Neutrophil (primary cell): ENCODE data around the gene RAB30.

Experiments used
- H3K27ac ChIP-seq: fragments of 200-600 bp; sonication (generic); 2 replicates; pipeline ENCODE4 v1.5.1; 2016; ENCODE audit warnings: mild to moderate bottlenecking, moderate library complexity
- H3K27me3 ChIP-seq: fragments of 200-600 bp; sonication (generic); 2 replicates; pipeline ENCODE4 v1.6.0; 2016; ENCODE audit warnings: mild to moderate bottlenecking
- H3K36me3 ChIP-seq: fragments of 200-600 bp; sonication (generic); 2 replicates; pipeline ENCODE4 v1.5.1; 2017
- H3K4me1 ChIP-seq, 2 experiments: fragments of 200-600 bp in 1 of 2; sonication (generic) in 1 of 2; 1 replicate in 1 of 2; 2 replicates in 1 of 2; pipeline versions ENCODE4 v1.5.1 to v1.6.1; 2013 to 2016; ENCODE audit warnings: low read depth in 1 of 2, low read length in 1 of 2, mild to moderate bottlenecking in 1 of 2, moderate library complexity in 1 of 2; ENCODE audit not compliant: control insufficient read depth in 1 of 2, insufficient read depth in 1 of 2
- H3K4me3 ChIP-seq, 2 experiments: fragments of 200-600 bp in 1 of 2; sonication (generic) in 1 of 2; 1 replicate in 1 of 2; 2 replicates in 1 of 2; pipeline ENCODE4 v1.5.1; 2013 to 2016; ENCODE audit warnings: low read depth in 1 of 2, low read length in 1 of 2, mild to moderate bottlenecking in 1 of 2, moderate library complexity in 1 of 2
- H3K9me3 ChIP-seq: fragments of 200-600 bp; sonication (generic); 2 replicates; pipeline ENCODE4 v1.5.1; 2016
- TF ChIP-seq, protein P1 (sequence below): fragments of 200-600 bp; sonication (generic); IDR thresholded peaks from 2 replicates; pipeline ENCODE4 v1.5.1; 2016; ENCODE audit warnings: antibody characterized with exemption

The RAB30 gene

DNA sequence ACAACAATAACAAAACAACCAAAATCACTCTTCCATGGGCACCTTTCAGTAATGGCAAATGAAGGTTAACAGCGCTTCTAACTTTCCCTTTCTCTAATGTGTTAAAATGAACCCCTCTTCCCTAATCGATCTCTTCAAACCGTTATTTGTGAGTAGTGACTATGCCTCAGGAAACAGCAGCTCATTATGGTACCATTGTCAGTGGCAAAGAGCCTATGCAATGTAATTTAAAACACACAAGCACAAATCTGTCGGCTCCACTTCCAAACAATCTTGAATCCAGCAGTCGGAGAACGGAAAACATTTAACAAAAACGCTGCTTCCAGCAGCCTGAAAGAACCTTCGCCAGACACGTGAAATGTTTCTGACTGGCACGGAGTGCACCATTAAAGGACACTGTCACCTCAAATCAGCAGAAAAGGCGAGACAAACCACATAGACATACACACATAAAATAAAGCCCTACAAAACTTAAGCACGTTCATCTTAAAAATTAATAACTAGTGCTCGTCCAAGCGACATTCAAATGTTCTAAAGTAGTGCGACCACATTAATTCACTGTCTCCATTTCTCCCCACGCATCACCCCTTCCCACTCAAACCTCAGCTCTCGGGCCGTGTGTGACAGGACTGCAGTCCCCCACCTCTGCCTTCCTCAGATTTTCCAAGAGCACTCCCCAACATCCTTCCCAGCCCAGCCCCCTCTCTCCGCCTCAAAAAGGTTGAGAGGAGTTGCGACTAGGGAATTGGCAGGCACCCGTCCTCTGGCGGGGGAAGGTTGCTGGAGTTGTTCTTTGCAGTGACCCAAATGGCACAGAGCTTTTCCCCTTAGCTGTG lies 748 bp downstream of the RAB30 start:
- Histone ChIP-seq H3K9me3 (no peaks in the 10 kb centered on the region), H3K36me3 (peaks cover 5% of the 10 kb centered on the region), H3K4me3 (peak overlapping the region; percentile 76 to 83), H3K27ac (no peak overlapping the region), H3K4me1 (peaks cover 26 to 27% of the 10 kb centered on the region in 2 experiments), H3K27me3 (peaks cover 54% of the 10 kb centered on the region)
- TF ChIP-seq, protein P1, sequence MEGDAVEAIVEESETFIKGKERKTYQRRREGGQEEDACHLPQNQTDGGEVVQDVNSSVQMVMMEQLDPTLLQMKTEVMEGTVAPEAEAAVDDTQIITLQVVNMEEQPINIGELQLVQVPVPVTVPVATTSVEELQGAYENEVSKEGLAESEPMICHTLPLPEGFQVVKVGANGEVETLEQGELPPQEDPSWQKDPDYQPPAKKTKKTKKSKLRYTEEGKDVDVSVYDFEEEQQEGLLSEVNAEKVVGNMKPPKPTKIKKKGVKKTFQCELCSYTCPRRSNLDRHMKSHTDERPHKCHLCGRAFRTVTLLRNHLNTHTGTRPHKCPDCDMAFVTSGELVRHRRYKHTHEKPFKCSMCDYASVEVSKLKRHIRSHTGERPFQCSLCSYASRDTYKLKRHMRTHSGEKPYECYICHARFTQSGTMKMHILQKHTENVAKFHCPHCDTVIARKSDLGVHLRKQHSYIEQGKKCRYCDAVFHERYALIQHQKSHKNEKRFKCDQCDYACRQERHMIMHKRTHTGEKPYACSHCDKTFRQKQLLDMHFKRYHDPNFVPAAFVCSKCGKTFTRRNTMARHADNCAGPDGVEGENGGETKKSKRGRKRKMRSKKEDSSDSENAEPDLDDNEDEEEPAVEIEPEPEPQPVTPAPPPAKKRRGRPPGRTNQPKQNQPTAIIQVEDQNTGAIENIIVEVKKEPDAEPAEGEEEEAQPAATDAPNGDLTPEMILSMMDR = no peak

DNA sequence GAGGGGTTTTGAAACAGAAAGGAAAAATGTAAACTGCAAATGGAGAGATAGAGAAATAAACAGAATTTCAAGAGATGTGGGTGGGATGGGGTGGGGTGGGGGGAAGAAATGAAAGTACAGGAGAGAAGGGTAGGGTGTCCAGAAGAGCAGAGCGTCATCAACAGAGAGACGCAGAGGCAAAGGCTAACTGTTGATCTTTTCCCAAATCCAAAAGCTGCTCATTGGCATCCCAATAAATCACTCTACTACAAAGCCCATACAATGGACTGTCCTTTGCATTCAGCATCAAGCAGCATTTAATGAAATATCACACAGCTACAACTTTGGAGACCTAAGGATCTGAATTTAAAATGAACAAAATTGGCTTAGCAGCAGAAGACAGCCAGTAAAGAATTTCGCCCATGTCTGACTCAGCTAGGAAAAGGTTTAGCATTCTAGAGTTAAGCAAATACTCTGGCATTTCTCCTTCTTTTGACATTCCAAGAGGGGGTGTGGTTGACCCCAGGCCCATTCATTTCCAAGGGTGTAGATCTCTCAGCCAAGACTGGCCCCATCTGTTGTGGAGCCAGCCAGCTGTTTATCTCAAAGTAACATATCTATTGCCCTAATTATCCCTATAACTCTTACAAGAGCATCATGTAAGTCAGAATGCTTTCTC lies 1.5 kb downstream of the RAB30 start:
- Histone ChIP-seq H3K36me3 (peaks cover 4% of the 10 kb centered on the region), H3K4me3 (no peak overlapping the region), H3K4me1 (peaks cover 26 to 27% of the 10 kb centered on the region in 2 experiments), H3K27ac (no peak overlapping the region), H3K27me3 (peaks cover 61% of the 10 kb centered on the region), H3K9me3 (no peaks in the 10 kb centered on the region)
- TF ChIP-seq, protein P1 = no peak

DNA sequence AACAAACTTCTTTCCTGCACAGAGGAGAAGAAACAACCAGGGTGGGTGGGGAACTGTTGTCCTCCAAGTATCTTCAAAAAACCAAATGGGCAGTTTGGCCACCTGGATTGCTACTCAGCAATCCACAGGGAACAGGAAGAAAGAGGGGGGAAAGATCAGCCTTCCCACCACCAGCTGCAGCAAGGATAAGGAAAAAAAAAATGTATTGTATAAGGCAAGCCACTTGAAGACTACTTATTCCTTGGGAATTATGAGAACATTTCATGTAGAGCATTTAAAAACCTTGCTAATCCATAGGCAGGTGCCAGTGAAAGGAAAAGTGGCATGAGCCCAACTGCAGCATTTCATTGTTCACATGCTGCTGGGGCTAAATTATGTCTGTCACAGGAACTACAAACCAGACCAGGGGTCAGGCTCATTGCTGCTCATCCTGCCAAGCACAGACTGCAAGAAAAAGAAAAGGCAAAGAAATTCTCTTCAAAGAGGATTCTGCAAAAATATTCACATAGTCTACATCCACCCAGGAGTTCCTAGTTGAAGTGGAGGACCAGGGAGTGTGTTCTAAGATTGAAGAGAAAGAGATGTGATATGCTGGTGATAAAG lies 2.2 kb downstream of the RAB30 start:
- no peak overlapping the region for H3K4me3 ChIP-seq
- peaks cover 64% of the 10 kb centered on the region for H3K27me3 ChIP-seq
- no peaks in the 10 kb centered on the region for H3K9me3 ChIP-seq
- TF ChIP-seq, protein P1 = no peak
- H3K36me3 ChIP-seq = no peaks in the 10 kb centered on the region
- H3K4me1 ChIP-seq = peaks cover 26 to 27% of the 10 kb centered on the region in 2 experiments
- H3K27ac ChIP-seq = no peak overlapping the region

DNA sequence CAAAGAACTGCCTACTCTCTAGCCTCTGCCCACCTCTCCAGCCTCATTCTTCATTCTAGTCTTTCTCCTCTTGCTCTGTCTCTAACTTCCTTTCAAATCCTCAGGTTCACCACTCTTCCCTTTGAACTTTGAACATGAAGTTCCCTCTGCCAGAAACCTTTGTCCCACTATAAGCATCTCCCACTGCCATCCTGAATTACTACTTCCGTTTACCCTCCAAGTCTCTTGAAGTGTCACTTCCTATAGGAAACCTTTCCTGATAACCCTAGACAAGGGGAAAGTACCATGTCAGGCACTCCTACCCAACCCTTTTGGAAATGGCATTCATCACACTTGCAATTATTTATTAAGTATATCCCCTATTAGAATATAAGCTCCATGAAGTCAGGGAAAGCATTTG lies 3.1 kb downstream of the RAB30 start:
- no peak overlapping the region for H3K27ac ChIP-seq
- no peaks in the 10 kb centered on the region for H3K36me3 ChIP-seq
- peaks cover 73% of the 10 kb centered on the region for H3K27me3 ChIP-seq
- TF ChIP-seq, protein P1 = no peak
- H3K4me1 ChIP-seq = peaks cover 26 to 27% of the 10 kb centered on the region in 2 experiments
- H3K9me3 ChIP-seq = no peaks in the 10 kb centered on the region
- no peak overlapping the region for H3K4me3 ChIP-seq

DNA sequence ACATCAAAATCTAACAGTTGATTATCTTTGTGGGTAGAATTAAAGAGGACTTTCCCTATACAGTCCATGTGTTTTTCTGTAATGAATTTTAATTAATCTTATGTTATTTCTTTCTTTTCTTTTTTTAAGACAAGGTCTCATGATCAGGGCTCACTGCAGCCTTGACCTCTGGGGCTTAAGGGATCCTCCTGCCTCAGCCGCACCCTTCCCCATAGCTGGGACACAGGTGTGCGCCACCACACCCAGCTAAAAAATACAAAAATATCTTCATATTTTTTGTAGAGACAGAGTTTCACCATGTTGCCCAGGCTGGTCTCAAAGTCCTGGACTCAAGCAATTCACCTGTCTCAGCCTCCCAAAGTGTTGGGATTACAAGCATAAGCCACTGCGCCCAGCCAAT lies 7.7 kb downstream of the RAB30 start:
- Histone ChIP-seq H3K4me1 (no peaks in the 10 kb centered on the region), H3K27me3 (peaks cover 65% of the 10 kb centered on the region), H3K9me3 (no peaks in the 10 kb centered on the region), H3K4me3 (no peak overlapping the region), H3K27ac (no peak overlapping the region), H3K36me3 (no peaks in the 10 kb centered on the region)
- TF ChIP-seq, protein P1 = no peak
